K562 (cell line): ENCODE measurements around the gene DENND4C. TPM values are rescaled to one million over a fixed set of nuclear protein-coding genes. Genes with fewer than 3 reads are reported as not detected.

Experiments
- ATAC-seq: fragments of 200-7000 bp; cut with Tn5 transposase; 3 replicates; pipeline ENCODE4 v1.9.1; 2020; ENCODE audit warnings: moderate library complexity
- BruUV-seq: library from RNA; stranded (reverse); fragments of 400-500 nt; replicated peaks from 2 replicates; lab custom pipeline; 2021; lab: Mats Ljungman, UMichigan
- CTCF ChIA-PET: fragments of 300-600 bp; formaldehyde crosslinking; extraction: SDS; loops from one replicate; lab custom pipeline; 2021; ENCODE audit warnings: low intra/inter-chr PET ratio; lab: Yijun Ruan, JAX
- POLR2A ChIA-PET: fragments of 300-600, 350-650 bp; sonication (Branson Sonifier 250); formaldehyde crosslinking; extraction: SDS; loops from one replicate; lab custom pipeline; 2021; ENCODE audit warnings: antibody characterized with exemption, inconsistent platforms; lab: Yijun Ruan, JAX
- DNase-seq, 4 experiments: peaks; one replicate each; pipeline versions ENCODE4 v3.0.0 to v3.0.0-alpha.2; 2011 to 2018; ENCODE audit warnings: low spot score in 3 of 4, mixed read lengths in 3 of 4; ENCODE audit errors: extremely low read depth in 1 of 4
- FAIRE-seq: peaks from 2 replicates; lab custom pipeline; 2011; peaks lifted over from hg19 to GRCh38; lab: Jason Lieb, UNC
- H2AFZ ChIP-seq: 2 replicates; pipeline ENCODE4 v1.6.0; 2011; ENCODE audit warnings: low read depth, low read length, control low read depth, inconsistent platforms
- H3K27ac ChIP-seq: fragments of 200-600 bp; 3 replicates; pipeline ENCODE4 v1.8.0; 2011; ENCODE audit warnings: low read depth, mild to moderate bottlenecking, control low read depth, inconsistent platforms, low read length, moderate library complexity, mixed read lengths; ENCODE audit errors: extremely low read depth
- H3K27me3 ChIP-seq, 2 experiments: fragments of 300-600 bp in 1 of 2; 2 replicates in 1 of 2; 3 replicates in 1 of 2; pipeline versions ENCODE4 v1.6.0 to v1.8.0; 2011; ENCODE audit warnings: inconsistent platforms in 2 of 2, low read length in 2 of 2, mild to moderate bottlenecking in 1 of 2, mixed read lengths in 1 of 2, moderate library complexity in 1 of 2; ENCODE audit not compliant: control insufficient read depth in 2 of 2, insufficient read depth in 2 of 2
- H3K36me3 ChIP-seq: fragments of 300-600 bp; 3 replicates; pipeline ENCODE4 v1.8.0; 2011; ENCODE audit warnings: mild to moderate bottlenecking, low read length, inconsistent platforms; ENCODE audit not compliant: control insufficient read depth, insufficient read depth
- H3K4me1 ChIP-seq, 2 experiments: fragments of 200-600 bp in 1 of 2; replicated peaks in 1 of 2; 2 replicates in 1 of 2; 3 replicates in 1 of 2; pipeline versions ENCODE4 v1.5.1 to v1.8.0; 2011; ENCODE audit warnings: inconsistent platforms in 2 of 2, low read length in 2 of 2, mild to moderate bottlenecking in 1 of 2, mixed read lengths in 1 of 2, moderate library complexity in 1 of 2; ENCODE audit not compliant: control insufficient read depth in 2 of 2, insufficient read depth in 2 of 2
- H3K4me2 ChIP-seq: 2 replicates; pipeline ENCODE4 v1.6.1; 2011; ENCODE audit warnings: low read length, control low read depth, inconsistent platforms, mixed read lengths; ENCODE audit not compliant: insufficient read depth
- H3K4me3 ChIP-seq: fragments of 200-600 bp; sonication (generic), shearing (Covaris generic); 2 replicates; pipeline ENCODE4 v1.5.1; 2016; ENCODE audit warnings: control low read depth, inconsistent platforms
- H3K79me2 ChIP-seq: fragments of 200-600 bp; 3 replicates; pipeline ENCODE4 v1.8.0; 2011; ENCODE audit warnings: low read length, inconsistent platforms; ENCODE audit not compliant: control insufficient read depth, insufficient read depth
- H3K9ac ChIP-seq, 2 experiments: 2 replicates each; pipeline versions ENCODE4 v1.6.0 to v1.6.1; 2011; ENCODE audit warnings: low read depth in 2 of 2, low read length in 2 of 2, control low read depth in 1 of 2, inconsistent platforms in 1 of 2, mild to moderate bottlenecking in 1 of 2, mixed read lengths in 1 of 2; ENCODE audit not compliant: insufficient read depth in 1 of 2
- H3K9me1 ChIP-seq: one replicate; pipeline ENCODE4 v1.6.0; 2011; ENCODE audit warnings: inconsistent platforms, mild to moderate bottlenecking, low read length, moderate library complexity; ENCODE audit not compliant: control insufficient read depth, insufficient read depth
- H3K9me3 ChIP-seq: replicated peaks from 2 replicates; pipeline ENCODE4 v1.5.1; 2011; ENCODE audit warnings: low read depth, low read length, inconsistent platforms; ENCODE audit not compliant: control insufficient read depth, insufficient read depth
- H4K20me1 ChIP-seq: replicated peaks from 2 replicates; pipeline ENCODE4 v1.6.1; 2011; ENCODE audit warnings: low read length, inconsistent platforms, mixed read lengths; ENCODE audit not compliant: control insufficient read depth, insufficient read depth
- CCNT2 ChIP-seq: IDR thresholded peaks from 2 replicates; pipeline ENCODE4 v1.6.1; 2011; ENCODE audit warnings: borderline replicate concordance, low read depth, mild to moderate bottlenecking, moderate library complexity, mixed read lengths, low read length; ENCODE audit not compliant: insufficient read length; ENCODE audit errors: extremely low read depth
- DACH1 ChIP-seq: fragments of 450-650 bp; IDR thresholded peaks from 2 replicates; pipeline ENCODE4 v1.6.1; 2018; ENCODE audit not compliant: partially characterized antibody
- E2F8 ChIP-seq: fragments of 450-650 bp; IDR thresholded peaks from 2 replicates; pipeline ENCODE4 v1.7.1; 2018; ENCODE audit warnings: mild to moderate bottlenecking, low read depth; ENCODE audit not compliant: partially characterized antibody
- EHMT2 ChIP-seq: fragments of 450-650 bp; IDR thresholded peaks from 2 replicates; pipeline ENCODE4 v1.6.1; 2018; ENCODE audit warnings: antibody characterized with exemption
- KAT7 ChIP-seq: sonication (generic); formaldehyde crosslinking; IDR thresholded peaks from 2 replicates; pipeline ENCODE4 v1.8.0; 2022; ENCODE audit warnings: missing genetic modification reagents, mild to moderate bottlenecking, borderline replicate concordance
- KDM4B ChIP-seq, 2 experiments: fragments of 450-650 bp in 1 of 2; sonication (generic) in 1 of 2; IDR thresholded peaks; 2 replicates each; pipeline ENCODE4 v1.6.1; 2016 to 2017; ENCODE audit warnings: borderline replicate concordance in 2 of 2, antibody characterized with exemption in 1 of 2, low read depth in 1 of 2, mild to moderate bottlenecking in 1 of 2
- MCM3 ChIP-seq: fragments of 450-650 bp; IDR thresholded peaks from 2 replicates; pipeline ENCODE4 v1.6.1; 2016
- MITF ChIP-seq: IDR thresholded peaks from 2 replicates; pipeline ENCODE4 v1.6.1; 2014; ENCODE audit warnings: antibody characterized with exemption
- MTA2 ChIP-seq: fragments of 450-650 bp; IDR thresholded peaks from 2 replicates; pipeline ENCODE4 v1.6.1; 2016; ENCODE audit warnings: low read depth
- SP2 ChIP-seq: IDR thresholded peaks from 2 replicates; pipeline ENCODE4 v1.6.1; 2011; ENCODE audit warnings: mild to moderate bottlenecking, low read depth, low read length, moderate library complexity; ENCODE audit not compliant: poor library complexity, severe bottlenecking; ENCODE audit errors: extremely low read depth
- SREBF2 ChIP-seq: sonication (generic); formaldehyde crosslinking; IDR thresholded peaks from 2 replicates; pipeline ENCODE4 v1.4.0; 2020; ENCODE audit warnings: mild to moderate bottlenecking, missing genetic modification reagents
- SUPT5H ChIP-seq: fragments of 450-650 bp; IDR thresholded peaks from 2 replicates; pipeline ENCODE4 v1.6.1; 2016
- WGBS: fragments of 100-300 bp; shearing (Covaris generic); methylation state at CpG from one replicate; pipeline ENCODE4 v1.1.6; 2016; ENCODE audit warnings: low coverage, mixed read lengths; ENCODE audit not compliant: insufficient coverage; ENCODE audit errors: missing lambda C conversion rate; 5-methylcytosine and 5-hydroxymethylcytosine counted together
- in situ Hi-C: fragments of 300-500 bp; cut with MboI; formaldehyde crosslinking; loops from 4 replicates; pipeline ENCODE4 v1.15.0; 2018; ENCODE audit warnings: inconsistent platforms, mixed read lengths
- intact Hi-C: fragments of 100-400 bp; cut with micrococcal nuclease; formaldehyde crosslinking; loops from 2 replicates; pipeline ENCODE4 v1.14.2; 2022
- polyA plus RNA-seq, 8 experiments: library from polyadenylated mRNA; depleted of rRNA in 4 of 8; stranded (reverse) in 5 of 8; unstranded in 3 of 8; fragments of >200 nt; fragmentation: Nextera tagmentation in 2 of 8; fragmentation: Illumina TruSeq in 1 of 8; extraction: Ambion mirVana in 2 of 8; extraction: Trizol in 1 of 8; gene quantifications; 2 replicates each; pipeline versions ENCODE4 v1.2.1 to v1.2.3, GENCODE V29; 2011 to 2014; ENCODE audit warnings: inconsistent platforms in 1 of 8, missing spikeins in 1 of 8
- total RNA-seq, 7 experiments: library from RNA; depleted of rRNA in 6 of 7; stranded (reverse); fragments of >200 nt in 6 of 7; fragmentation: Illumina TruSeq in 2 of 7; extraction: Trizol in 2 of 7; gene quantifications; 2 replicates each; pipeline versions ENCODE4 v1.2.1 to v1.2.3, GENCODE V29; 2011 to 2021; ENCODE audit warnings: low replicate concordance in 1 of 7

DENND4C gene
- total and polyA plus RNA-seq, 9 of the 15 experiments (the other 6 are each of a cell fraction or from before 2014, with no cell fraction given): 4.8 to 31.8 (median 13.9) TPM

GRCh38 chr9:19336166-19336565 lies 105.7 kb downstream of the DENND4C start:
- CTCF ChIA-PET: no interaction called here
- ATAC-seq: no peak
- intact Hi-C loops: no loop called here
- Histone ChIP-seq H3K4me2 (no peak overlapping the region), H3K4me3 (no peak overlapping the region), H3K9me1 (no peaks in the 10 kb centered on the region), H3K4me1 (no peaks in the 10 kb centered on the region), H3K27ac (no peak overlapping the region), H2AFZ (no peak overlapping the region), H3K36me3 (peaks cover 21% of the 10 kb centered on the region; the same call in 2 of the 3 replicates), H3K9ac (no peak overlapping the region), H3K79me2 (no peaks in the 10 kb centered on the region), H4K20me1 (no peaks in the 10 kb centered on the region), H3K27me3 (no peaks in the 10 kb centered on the region), H3K9me3 (no peaks in the 10 kb centered on the region)
- in situ Hi-C loops: no loop called here
- no peak for TF ChIP-seq KAT7
- no peak for TF ChIP-seq EHMT2
- TF ChIP-seq DACH1: no peak
- no peak for TF ChIP-seq SUPT5H
- no peak for TF ChIP-seq SREBF2
- no peak for TF ChIP-seq MITF
- DNase-seq: no peak
- 96% methylated on average over 7 of the region's 7 CpGs for WGBS
- BruUV-seq: no TSS peak
- POLR2A ChIA-PET: no interaction called here
- FAIRE-seq: no peak

- no peak overlapping the region for H3K9ac ChIP-seq
- no peaks in the 10 kb centered on the region for H3K9me1 ChIP-seq
- no peak overlapping the region for H3K4me2 ChIP-seq
- H3K27ac ChIP-seq: no peak overlapping the region
- no peaks in the 10 kb centered on the region for H3K79me2 ChIP-seq
- H4K20me1 ChIP-seq: no peaks in the 10 kb centered on the region
- FAIRE-seq (no peak), ATAC-seq (no peak), DNase-seq (no peak)
- CTCF ChIA-PET: no interaction called here
- peaks cover 27% of the 10 kb centered on the region; the same call in 2 of the 3 replicates for H3K36me3 ChIP-seq
- BruUV-seq: no TSS peak
- 59% methylated on average over 2 of the region's 2 CpGs for WGBS
- no peak overlapping the region for H2AFZ ChIP-seq
- POLR2A ChIA-PET: no interaction called here
- no peaks in the 10 kb centered on the region for H3K4me1 ChIP-seq
- H3K27me3 ChIP-seq: no peaks in the 10 kb centered on the region
- in situ Hi-C loops (no loop called here), intact Hi-C loops (no loop called here)
- H3K9me3 ChIP-seq: no peaks in the 10 kb centered on the region
- H3K4me3 ChIP-seq: no peak overlapping the region
- TF ChIP-seq MCM3 (no peak), KDM4B (IDR thresholded peaks at IDR 0.05; ENCODE audit: borderline replicate concordance in 2 of 2, low read depth in 1 of 2) (no peak), CCNT2 (no peak), E2F8 (no peak), MTA2 (no peak), SP2 (no peak)
Measured at GRCh38 chr9:19342947-19343346, 112.5 kb downstream of the DENND4C start.
